Astrocyte (in vitro differentiated cells and primary cell): ENCODE data around the gene LUZP4.

Source experiments
- EZH2 ChIP-seq: IDR thresholded peaks from 2 replicates; pipeline ENCODE4 v1.6.1; 2012; ENCODE audit warnings: mild to moderate bottlenecking, low read length, inconsistent platforms; ENCODE audit not compliant: insufficient read depth
- TF ChIP-seq, protein P1 (sequence below): IDR thresholded peaks from 2 replicates; pipeline ENCODE4 v1.5.1; 2011; ENCODE audit warnings: low read depth, mild to moderate bottlenecking, inconsistent platforms, low read length, moderate library complexity; ENCODE audit not compliant: insufficient read depth

GRCh38 chrX:115344885-115345614, 55.5 kb downstream of the LUZP4 start:
- TF ChIP-seq, protein P1, sequence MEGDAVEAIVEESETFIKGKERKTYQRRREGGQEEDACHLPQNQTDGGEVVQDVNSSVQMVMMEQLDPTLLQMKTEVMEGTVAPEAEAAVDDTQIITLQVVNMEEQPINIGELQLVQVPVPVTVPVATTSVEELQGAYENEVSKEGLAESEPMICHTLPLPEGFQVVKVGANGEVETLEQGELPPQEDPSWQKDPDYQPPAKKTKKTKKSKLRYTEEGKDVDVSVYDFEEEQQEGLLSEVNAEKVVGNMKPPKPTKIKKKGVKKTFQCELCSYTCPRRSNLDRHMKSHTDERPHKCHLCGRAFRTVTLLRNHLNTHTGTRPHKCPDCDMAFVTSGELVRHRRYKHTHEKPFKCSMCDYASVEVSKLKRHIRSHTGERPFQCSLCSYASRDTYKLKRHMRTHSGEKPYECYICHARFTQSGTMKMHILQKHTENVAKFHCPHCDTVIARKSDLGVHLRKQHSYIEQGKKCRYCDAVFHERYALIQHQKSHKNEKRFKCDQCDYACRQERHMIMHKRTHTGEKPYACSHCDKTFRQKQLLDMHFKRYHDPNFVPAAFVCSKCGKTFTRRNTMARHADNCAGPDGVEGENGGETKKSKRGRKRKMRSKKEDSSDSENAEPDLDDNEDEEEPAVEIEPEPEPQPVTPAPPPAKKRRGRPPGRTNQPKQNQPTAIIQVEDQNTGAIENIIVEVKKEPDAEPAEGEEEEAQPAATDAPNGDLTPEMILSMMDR = no peak
- TF ChIP-seq EZH2 = no peak
